A549 (cell line): ENCODE measurements around the gene SLIT3. TPM values are rescaled to one million over a fixed set of nuclear protein-coding genes. Genes with fewer than 3 reads are reported as not detected.

Experiments
- ATAC-seq, 2 experiments: fragments of 200-7000 bp in 1 of 2; fragments of >200 bp in 1 of 2; cut with Nextera tagmentation in 1 of 2; cut with Tn5 transposase in 1 of 2; 3 replicates each; pipeline versions ENCODE4 v1.8.0 to v1.9.1; 2018 to 2020; ENCODE audit warnings: mild to moderate bottlenecking in 1 of 2, moderate library complexity in 1 of 2
- CTCF ChIA-PET: fragments of 300-600 bp; sonication (Branson Sonifier 250); formaldehyde crosslinking; extraction: SDS; loops from one replicate; lab custom pipeline; 2021; ENCODE audit warnings: antibody characterized with exemption, inconsistent platforms; lab: Yijun Ruan, JAX
- POLR2A ChIA-PET: fragments of 350-600 bp; formaldehyde crosslinking; extraction: SDS; loops from one replicate; lab custom pipeline; 2021; ENCODE audit warnings: antibody characterized with exemption, inconsistent platforms; lab: Yijun Ruan, JAX
- DNase-seq, 2 experiments: peaks; one replicate each; pipeline versions ENCODE4 v3.0.0 to v3.0.0-alpha.2; 2011 to 2016; ENCODE audit warnings: low read depth in 1 of 2, low spot score in 1 of 2
- FAIRE-seq: peaks from 2 replicates; lab custom pipeline; 2011; peaks lifted over from hg19 to GRCh38; lab: Jason Lieb, UNC
- H3K27ac ChIP-seq, 2 experiments: fragments of >200 bp; sonication (Bioruptor Twin); formaldehyde crosslinking; 3 replicates each; pipeline ENCODE4 v1.5.1; 2016 to 2017
- H3K4me1 ChIP-seq: fragments of >200 bp; sonication (Bioruptor Twin); formaldehyde crosslinking; 3 replicates; pipeline ENCODE4 v1.6.1; 2016
- H3K4me2 ChIP-seq: fragments of >200 bp; sonication (Bioruptor Twin); formaldehyde crosslinking; 3 replicates; pipeline ENCODE4 v1.6.1; 2016
- H3K4me3 ChIP-seq: fragments of >200 bp; sonication (Bioruptor Twin); formaldehyde crosslinking; 3 replicates; pipeline ENCODE4 v1.5.1; 2016
- H3K9me3 ChIP-seq: fragments of >200 bp; sonication (Bioruptor Twin); formaldehyde crosslinking; 3 replicates; pipeline ENCODE4 v1.6.1; 2016
- CBX2 ChIP-seq: fragments of 200-600 bp; sonication (generic); IDR thresholded peaks from 2 replicates; pipeline ENCODE4 v1.6.1; 2016; ENCODE audit warnings: low read depth, mild to moderate bottlenecking, borderline replicate concordance
- CHD2 ChIP-seq: fragments of 150-350 bp; IDR thresholded peaks from 2 replicates; pipeline ENCODE4 v1.6.1; 2014; ENCODE audit warnings: low read length; ENCODE audit not compliant: partially characterized antibody
- CTCF ChIP-seq: fragments of >200 bp; sonication (Bioruptor Twin); formaldehyde crosslinking; IDR thresholded peaks from 3 replicates; pipeline ENCODE4 v1.5.1; 2016
- EHF ChIP-seq: fragments of 250-450 bp; sonication (Bioruptor Pico); IDR thresholded peaks from 2 replicates; pipeline ENCODE4 v1.5.0; 2020; ENCODE audit warnings: mild to moderate bottlenecking
- EHMT2 ChIP-seq: fragments of 200-600 bp; sonication (generic); IDR thresholded peaks from 2 replicates; pipeline ENCODE4 v1.6.1; 2016; ENCODE audit warnings: antibody characterized with exemption, low read depth, mild to moderate bottlenecking, moderate library complexity
- EP300 ChIP-seq, 2 experiments: fragments of >200 bp; sonication (Bioruptor Twin); formaldehyde crosslinking; IDR thresholded peaks; 2 replicates in 1 of 2; 3 replicates in 1 of 2; pipeline ENCODE4 v1.6.1; 2016 to 2017
- ESRRA ChIP-seq: fragments of 150-350 bp; IDR thresholded peaks from 2 replicates; pipeline ENCODE4 v1.6.1; 2014; ENCODE audit warnings: mild to moderate bottlenecking, low read length, borderline replicate concordance
- FOSL2 ChIP-seq, 2 experiments: fragments of 450-650 bp in 1 of 2; fragments of >200 bp in 1 of 2; sonication (Bioruptor Twin) in 1 of 2; formaldehyde crosslinking; IDR thresholded peaks; 2 replicates each; pipeline versions ENCODE4 v1.5.0 to v1.6.1; 2016 to 2020; ENCODE audit warnings: mild to moderate bottlenecking in 1 of 2, moderate library complexity in 1 of 2
- FOXS1 ChIP-seq: fragments of 250-450 bp; sonication (Bioruptor Pico); IDR thresholded peaks from 2 replicates; pipeline ENCODE4 v1.5.0; 2020; ENCODE audit warnings: mild to moderate bottlenecking, moderate library complexity
- HDAC2 ChIP-seq: fragments of 200-600 bp; sonication (generic); IDR thresholded peaks from 2 replicates; pipeline ENCODE4 v1.6.1; 2016
- HES2 ChIP-seq: fragments of >200 bp; sonication (Bioruptor Twin); formaldehyde crosslinking; IDR thresholded peaks from 2 replicates; pipeline ENCODE4 v1.6.1; 2016
- HEYL ChIP-seq: fragments of 250-450 bp; sonication (Bioruptor Pico); IDR thresholded peaks from 2 replicates; pipeline ENCODE4 v1.8.0; 2021; ENCODE audit warnings: mild to moderate bottlenecking, moderate library complexity
- HMGXB4 ChIP-seq: fragments of 250-450 bp; sonication (Bioruptor Pico); IDR thresholded peaks from 2 replicates; pipeline ENCODE4 v1.5.0; 2021; ENCODE audit warnings: mild to moderate bottlenecking, moderate library complexity, borderline replicate concordance
- HOXB5 ChIP-seq: fragments of 250-450 bp; sonication (Bioruptor Pico); IDR thresholded peaks from 2 replicates; pipeline ENCODE4 v1.5.0; 2020; ENCODE audit warnings: mild to moderate bottlenecking, moderate library complexity
- JUNB ChIP-seq: fragments of >200 bp; sonication (Bioruptor Twin); formaldehyde crosslinking; IDR thresholded peaks from 2 replicates; pipeline ENCODE4 v1.6.1; 2016
- KDM1A ChIP-seq: fragments of 200-600 bp; sonication (generic); IDR thresholded peaks from 2 replicates; pipeline ENCODE4 v1.6.1; 2016; ENCODE audit warnings: low read depth, mild to moderate bottlenecking
- KDM5A ChIP-seq: fragments of 200-600 bp; sonication (generic); IDR thresholded peaks from 2 replicates; pipeline ENCODE4 v1.6.1; 2016; ENCODE audit warnings: antibody characterized with exemption, mild to moderate bottlenecking
- MAFK ChIP-seq: fragments of 450-650 bp; IDR thresholded peaks from 2 replicates; pipeline ENCODE4 v1.6.1; 2014; ENCODE audit not compliant: partially characterized antibody
- MAZ ChIP-seq: fragments of 150-350 bp; IDR thresholded peaks from 2 replicates; pipeline ENCODE4 v1.6.1; 2014; ENCODE audit warnings: antibody characterized with exemption, low read depth, low read length, borderline replicate concordance
- NFE2L2 ChIP-seq: fragments of 150-350 bp; conservative IDR thresholded peaks from 2 replicates; pipeline ENCODE4 v1.6.1; 2014; ENCODE audit warnings: low read length
- NPAS2 ChIP-seq: fragments of 250-450 bp; sonication (Bioruptor Pico); IDR thresholded peaks from 2 replicates; pipeline ENCODE4 v1.8.0; 2022; ENCODE audit warnings: mild to moderate bottlenecking, moderate library complexity, borderline replicate concordance
- NR3C1 ChIP-seq: fragments of >200 bp; sonication (Bioruptor Twin); formaldehyde crosslinking; IDR thresholded peaks from 3 replicates; pipeline ENCODE4 v1.6.1; 2017
- PBX3 ChIP-seq: IDR thresholded peaks from 2 replicates; pipeline ENCODE4 v1.6.1; 2012
- POLR2AphosphoS2 ChIP-seq: conservative IDR thresholded peaks from 2 replicates; pipeline ENCODE4 v1.6.1; 2012; ENCODE audit warnings: low read length, improper control_type of control experiment, inconsistent platforms
- RARB ChIP-seq: fragments of 250-450 bp; sonication (Bioruptor Pico); IDR thresholded peaks from 2 replicates; pipeline ENCODE4 v1.8.0; 2021; ENCODE audit warnings: mild to moderate bottlenecking, moderate library complexity
- REST ChIP-seq: fragments of 200-600 bp; sonication (generic); IDR thresholded peaks from 2 replicates; pipeline ENCODE4 v1.6.1; 2016; ENCODE audit warnings: antibody characterized with exemption, mild to moderate bottlenecking, moderate library complexity
- RFX5 ChIP-seq: fragments of 450-650 bp; IDR thresholded peaks from 2 replicates; pipeline ENCODE4 v1.7.1; 2014; ENCODE audit warnings: antibody characterized with exemption, mild to moderate bottlenecking, moderate library complexity
- WGBS: methylation state at CpG from one replicate; pipeline ENCODE4 v1.1.6; 2017; ENCODE audit errors: missing lambda C conversion rate; 5-methylcytosine and 5-hydroxymethylcytosine counted together
- polyA plus RNA-seq, 4 experiments: library from polyadenylated mRNA; depleted of rRNA in 3 of 4; stranded (reverse); fragments of >200 nt; fragmentation: RNase III in 1 of 4; extraction: RNeasy Plus Mini Kit Qiagen cat#74134 plus additional on column Dnase treatment in 1 of 4; gene quantifications; 2 replicates in 3 of 4; 3 replicates in 1 of 4; pipeline ENCODE4 v1.2.3, GENCODE V29; 2011 to 2017
- TF ChIP-seq, protein P1 (sequence below): fragments of 150-350 bp; IDR thresholded peaks from 2 replicates; pipeline ENCODE4 v1.6.1; 2014; ENCODE audit warnings: low read depth, mild to moderate bottlenecking, low read length
- TF ChIP-seq, protein P2 (sequence below): IDR thresholded peaks from 2 replicates; pipeline ENCODE4 v1.6.1; 2012

SLIT3 gene
- polyA plus RNA-seq, 2 of the 4 experiments (the other 2 are of a cell fraction), result 12.7 to 22.9 TPM

- ATAC-seq (no peak), FAIRE-seq (no peak), DNase-seq (no peak)
- 90% methylated on average over 4 of the region's 4 CpGs for WGBS
- CTCF ChIA-PET, result interaction anchor here (0.5 to 2.2 kb wide), 4 partner anchors 12 to 1374 kb away, joined by 3 to 15 read pairs (median 5); no protein-coding TSS in a partner anchor
- H3K9me3 ChIP-seq, result no peaks in the 10 kb centered on the region
- H3K27ac ChIP-seq, result no peak overlapping the region
- H3K4me3 ChIP-seq, result no peak overlapping the region
- TF ChIP-seq NFE2L2 (no peak), HMGXB4 (no peak), KDM1A (no peak), FOXS1 (CRISPR knock-in tag) (no peak), HOXB5 (CRISPR knock-in tag) (no peak), RFX5 (no peak), EHMT2 (no peak), MAZ (no peak), KDM5A (no peak), EP300 (IDR thresholded peaks at IDR 0.05) (no peak), CHD2 (no peak), RARB (CRISPR knock-in tag) (no peak), POLR2AphosphoS2 (no peak), PBX3 (no peak), JUNB (no peak)
- TF ChIP-seq, protein P1, sequence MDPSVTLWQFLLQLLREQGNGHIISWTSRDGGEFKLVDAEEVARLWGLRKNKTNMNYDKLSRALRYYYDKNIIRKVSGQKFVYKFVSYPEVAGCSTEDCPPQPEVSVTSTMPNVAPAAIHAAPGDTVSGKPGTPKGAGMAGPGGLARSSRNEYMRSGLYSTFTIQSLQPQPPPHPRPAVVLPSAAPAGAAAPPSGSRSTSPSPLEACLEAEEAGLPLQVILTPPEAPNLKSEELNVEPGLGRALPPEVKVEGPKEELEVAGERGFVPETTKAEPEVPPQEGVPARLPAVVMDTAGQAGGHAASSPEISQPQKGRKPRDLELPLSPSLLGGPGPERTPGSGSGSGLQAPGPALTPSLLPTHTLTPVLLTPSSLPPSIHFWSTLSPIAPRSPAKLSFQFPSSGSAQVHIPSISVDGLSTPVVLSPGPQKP, result no peak
- POLR2A ChIA-PET, result no interaction called here
- H3K4me2 ChIP-seq, result no peak overlapping the region
- H3K4me1 ChIP-seq, result no peaks in the 10 kb centered on the region
These were observed 633.6 kb downstream of the SLIT3 start for GRCh38 chr5:168667301-168667840.

- POLR2A ChIA-PET, result interaction anchor here (0.6 kb wide), 1 partner anchor 291 kb away, joined by 3 read pairs; no protein-coding TSS in a partner anchor
- no peak for TF ChIP-seq NR3C1
- TF ChIP-seq HDAC2, result no peak
- TF ChIP-seq CTCF, result no peak
- no peak for TF ChIP-seq REST
- no peak for TF ChIP-seq FOSL2 (IDR thresholded peaks at IDR 0.05)
- TF ChIP-seq FOSL2 (CRISPR knock-in tag; IDR thresholded peaks at IDR 0.05), result no peak
- no peak for TF ChIP-seq ESRRA
- TF ChIP-seq HEYL (CRISPR knock-in tag), result no peak
- TF ChIP-seq MAFK, result no peak
- TF ChIP-seq CBX2, result no peak
- no peak for TF ChIP-seq HES2
- TF ChIP-seq, protein P2, sequence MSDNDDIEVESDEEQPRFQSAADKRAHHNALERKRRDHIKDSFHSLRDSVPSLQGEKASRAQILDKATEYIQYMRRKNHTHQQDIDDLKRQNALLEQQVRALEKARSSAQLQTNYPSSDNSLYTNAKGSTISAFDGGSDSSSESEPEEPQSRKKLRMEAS, result no peak
- TF ChIP-seq EHF (CRISPR knock-in tag), result no peak
- no peak for TF ChIP-seq NPAS2 (CRISPR knock-in tag)
These were observed 634.6 kb downstream of the SLIT3 start for GRCh38 chr5:168666356-168666755.

More at GRCh38 chr5:168666356-168666755, 634.6 kb downstream of the SLIT3 start:
- Histone ChIP-seq H3K9me3 (no peaks in the 10 kb centered on the region), H3K27ac (no peak overlapping the region), H3K4me2 (no peak overlapping the region), H3K4me1 (no peaks in the 10 kb centered on the region), H3K4me3 (no peak overlapping the region)
- CTCF ChIA-PET, result interaction anchor here (2.7 kb wide), 1 partner anchor 13 kb away, joined by 19 read pairs; no protein-coding TSS in a partner anchor
- no peak for DNase-seq
- FAIRE-seq, result no peak
- no peak for ATAC-seq
- 94% methylated on average over 16 of the region's 17 CpGs for WGBS
